CD4-positive, alpha-beta T cell treated with Interferon gamma for 1 hour (primary cell): ENCODE measurements around the gene CUBN.

Experiments used
- DNase-seq: peaks from one replicate; pipeline ENCODE4 v3.0.0-alpha.2; 2020

CUBN gene

GRCh38 chr10:16904639-16905061 lies 225.0 kb downstream of the CUBN start:
- no peak for DNase-seq

- no peak for DNase-seq
Measured at GRCh38 chr10:16904049-16904448, 225.6 kb downstream of the CUBN start.

- no peak for DNase-seq
Measured at GRCh38 chr10:16902606-16903005, 227.0 kb downstream of the CUBN start.

- no peak for DNase-seq
Measured at GRCh38 chr10:16901106-16901505, 228.5 kb downstream of the CUBN start.

GRCh38 chr10:16896993-16897392 lies 232.6 kb downstream of the CUBN start:
- no peak for DNase-seq

- DNase-seq, result no peak
Measured at GRCh38 chr10:16894821-16895220, 234.8 kb downstream of the CUBN start.

GRCh38 chr10:16893664-16894063 lies 235.9 kb downstream of the CUBN start:
- no peak for DNase-seq

GRCh38 chr10:16891375-16892313 lies 238.0 kb downstream of the CUBN start:
- peak; percentile 57 for DNase-seq

GRCh38 chr10:16890691-16891090 lies 238.9 kb downstream of the CUBN start:
- DNase-seq, result no peak

- no peak for DNase-seq
Measured at GRCh38 chr10:16887565-16887964, 242.0 kb downstream of the CUBN start.

GRCh38 chr10:16886031-16886430 lies 243.6 kb downstream of the CUBN start:
- DNase-seq, result no peak

- DNase-seq, result no peak
Measured at GRCh38 chr10:16884497-16884896, 245.1 kb downstream of the CUBN start.

- no peak for DNase-seq
Measured at GRCh38 chr10:16883084-16883483, 246.5 kb downstream of the CUBN start.

- DNase-seq, result no peak
Measured at GRCh38 chr10:16870331-16870730, 259.3 kb downstream of the CUBN start.

- no peak for DNase-seq
Measured at GRCh38 chr10:16867990-16868389, 261.6 kb downstream of the CUBN start.

- no peak for DNase-seq
Measured at GRCh38 chr10:16867556-16867955, 262.1 kb downstream of the CUBN start.

GRCh38 chr10:16866541-16867275 lies 262.9 kb downstream of the CUBN start:
- DNase-seq, result no peak

GRCh38 chr10:16865766-16866165 lies 263.8 kb downstream of the CUBN start:
- no peak for DNase-seq

- DNase-seq, result no peak
Measured at GRCh38 chr10:16863766-16864165, 265.8 kb downstream of the CUBN start.

- no peak for DNase-seq
Measured at GRCh38 chr10:16857419-16857818, 272.2 kb downstream of the CUBN start.

- DNase-seq, result no peak
Measured at GRCh38 chr10:16856567-16856966, 273.0 kb downstream of the CUBN start.

GRCh38 chr10:16856092-16856491 lies 273.5 kb downstream of the CUBN start:
- DNase-seq, result no peak

- no peak for DNase-seq
Measured at GRCh38 chr10:16854623-16855022, 275.0 kb downstream of the CUBN start.

GRCh38 chr10:16853809-16854208 lies 275.8 kb downstream of the CUBN start:
- no peak for DNase-seq
